Central memory CD4-positive, alpha-beta T cell (primary cell): ENCODE measurements around the gene PDCD11.
"Not testable (repeated sequence)": the region's sequence is repeated elsewhere in the genome, so short reads cannot be mapped to it uniquely, and the experiment has no call there.

Source experiments
- DNase-seq: peaks from one replicate; pipeline ENCODE4 v3.0.0; 2022
- total RNA-seq, 3 experiments: gene quantifications; one replicate each; lab custom pipeline; 2026; lab: John Stamatoyannopoulos, UW

PDCD11 gene
- 91.6 to 416 (median 127) reads per million in 3 experiments for total RNA-seq

GRCh38 chr10:103396067-103396788 lies at the start of gene PDCD11, which contains the start of gene ATP5MK:
Gene PDCD11 (plus strand): TSS chr10:103396626. CDS start chr10:103398427, 1,801 bp downstream.
Gene ATP5MK (minus strand): TSS chr10:103396475. CDS start chr10:103392457, 4,018 bp downstream.
- peak; percentile 91 for DNase-seq

- DNase-seq, result no peak
Measured at GRCh38 chr10:103350175-103350516, 46.3 kb upstream of the PDCD11 start.

- peak; percentile 56 for DNase-seq
Measured at GRCh38 chr10:103350517-103351260, 45.7 kb upstream of the PDCD11 start, which contains the start of gene PCGF6. Gene PCGF6 (minus strand): TSS chr10:103351140. CDS start chr10:103351066, 74 bp downstream.

GRCh38 chr10:103353281-103353680 lies 43.1 kb upstream of the PDCD11 start:
- DNase-seq, result no peak

DNA sequence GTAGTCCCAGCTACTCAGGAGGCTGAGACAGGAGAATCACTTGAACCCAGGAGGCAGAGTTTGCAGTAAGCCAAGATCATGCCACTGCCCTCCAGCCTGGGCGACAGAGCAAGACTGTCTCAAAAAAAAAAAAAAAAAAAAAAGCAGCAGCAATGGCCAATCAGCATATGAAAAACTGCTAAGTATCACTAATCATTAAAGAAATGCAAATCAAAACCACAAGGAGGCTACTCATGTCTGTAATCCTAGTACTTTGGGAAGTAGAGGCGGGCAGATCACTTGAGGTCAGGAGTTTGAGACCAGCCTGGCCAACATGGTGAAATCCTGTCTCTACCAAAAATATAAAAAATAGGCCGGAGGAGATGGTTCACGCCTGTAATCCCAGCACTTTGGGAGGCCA lies 41.9 kb upstream of the PDCD11 start:
- not testable (repeated sequence) for DNase-seq

DNA sequence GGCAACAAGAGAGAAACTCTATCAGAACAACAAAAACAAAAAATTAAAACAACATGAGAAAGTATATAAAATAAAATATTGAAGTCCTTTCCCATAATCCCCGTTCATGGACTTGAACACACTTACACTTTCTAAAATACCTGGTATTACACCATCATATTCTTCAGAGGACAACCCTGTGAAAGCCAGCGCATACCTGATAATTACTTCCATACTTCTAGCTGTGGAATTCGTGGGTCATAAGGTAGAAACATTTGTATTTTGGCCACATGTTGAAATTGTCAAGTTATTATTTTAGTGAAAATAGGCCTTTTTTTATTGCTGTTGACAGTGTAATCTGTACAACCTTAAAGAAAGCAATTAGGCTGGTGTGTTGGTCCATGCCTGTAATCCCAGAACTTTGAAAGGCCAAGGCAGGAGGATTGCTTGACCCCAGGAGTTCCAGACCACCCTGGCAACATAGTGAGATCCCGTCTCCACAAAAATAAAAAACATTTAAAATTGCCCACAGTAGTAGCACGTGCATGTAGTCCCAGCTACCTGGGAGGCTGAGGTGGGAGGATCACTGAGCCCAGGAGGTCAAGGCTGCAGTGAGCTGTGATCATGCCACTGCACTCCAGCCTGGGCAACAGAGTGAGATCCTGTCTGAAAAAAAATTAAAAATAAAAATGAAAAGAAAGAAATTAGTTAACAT lies 40.4 kb upstream of the PDCD11 start:
- DNase-seq, result no peak

DNA sequence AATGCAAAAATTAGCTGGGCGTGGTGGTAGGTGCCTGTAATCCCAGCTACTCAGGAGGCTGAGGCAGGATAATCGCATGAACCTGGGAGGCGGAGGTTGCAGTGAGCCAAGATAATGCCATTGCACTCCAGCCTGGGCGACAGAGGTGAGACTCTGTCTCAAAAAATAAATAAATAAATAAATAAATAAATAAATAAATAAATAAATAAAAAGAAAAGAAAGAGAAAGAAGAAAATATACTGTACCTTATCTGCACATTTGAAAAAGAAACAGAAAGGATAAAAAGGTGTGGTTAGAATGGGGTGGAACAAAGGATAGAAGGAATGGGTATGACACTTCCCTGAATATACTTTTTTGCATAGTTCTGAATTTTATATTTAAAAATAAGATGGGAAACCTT lies 36.9 kb upstream of the PDCD11 start:
- not testable (repeated sequence) for DNase-seq

DNA sequence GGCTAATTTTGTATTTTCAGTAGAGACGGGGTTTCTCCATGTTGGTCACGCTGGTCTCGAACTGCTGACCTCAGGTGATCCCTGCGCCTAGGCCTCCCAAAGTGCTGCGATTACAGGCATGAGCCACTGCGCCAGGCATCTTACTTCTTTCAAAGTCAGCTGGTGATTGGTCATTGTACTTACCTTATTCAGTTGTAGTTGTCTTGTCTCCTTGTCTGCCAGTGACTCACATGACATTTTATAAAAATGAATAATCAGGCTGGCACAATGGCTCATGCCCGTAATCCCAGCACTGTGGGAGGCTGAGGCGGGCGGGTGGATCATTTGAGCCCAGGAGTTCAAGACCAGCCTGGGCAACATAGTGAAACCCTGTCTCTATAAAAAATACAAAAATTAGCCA lies 35.6 kb upstream of the PDCD11 start:
- not testable (repeated sequence) for DNase-seq

- DNase-seq, result no peak
Measured at GRCh38 chr10:103367379-103367781, 29.0 kb upstream of the PDCD11 start.

- peak; percentile 91 for DNase-seq
Measured at GRCh38 chr10:103367782-103368518, 28.5 kb upstream of the PDCD11 start, which contains the start of gene TAF5. Gene TAF5 (plus strand): TSS chr10:103367976. CDS start chr10:103367990, 14 bp downstream.

DNA sequence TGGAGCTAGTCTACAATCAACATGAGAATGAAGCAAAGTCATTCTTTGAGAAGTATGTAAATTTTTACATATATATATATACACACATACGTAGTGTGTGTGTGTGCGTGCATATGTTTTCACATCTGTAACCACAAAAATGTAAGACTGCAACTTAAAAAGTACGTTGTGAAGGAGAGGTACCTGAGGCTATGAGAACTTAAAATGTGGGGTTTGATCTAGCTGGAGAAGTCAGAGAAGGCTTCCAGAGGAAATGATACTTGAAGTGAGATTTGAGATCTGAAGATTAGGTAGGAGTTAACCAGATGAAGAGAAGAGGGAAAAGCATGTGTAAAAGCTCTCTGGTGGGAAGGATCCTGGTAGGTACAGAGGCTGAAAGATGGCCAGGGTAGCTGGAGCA lies 22.9 kb upstream of the PDCD11 start:
- DNase-seq, result no peak

- no peak for DNase-seq
Measured at GRCh38 chr10:103374263-103374662, 22.2 kb upstream of the PDCD11 start.

DNA sequence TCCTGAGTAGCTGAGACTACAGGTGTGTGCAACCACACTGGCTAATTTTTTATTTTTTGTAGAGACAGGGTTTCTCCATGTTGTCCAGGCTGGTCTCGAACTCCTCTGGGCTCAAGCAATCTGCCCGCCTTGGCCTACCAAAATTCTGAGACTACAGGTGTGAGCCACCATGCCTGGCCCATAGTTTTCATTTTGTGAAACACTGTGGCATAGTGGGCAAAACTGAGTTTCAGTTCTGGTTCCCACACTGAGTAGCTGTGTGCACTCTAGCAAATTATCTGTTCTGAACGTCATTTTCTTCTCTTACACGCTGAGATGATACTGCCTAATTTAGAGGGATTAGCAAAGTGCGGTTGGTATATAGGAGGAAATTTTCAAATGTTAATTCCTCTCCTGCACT lies 13.7 kb upstream of the PDCD11 start:
- no peak for DNase-seq

DNA sequence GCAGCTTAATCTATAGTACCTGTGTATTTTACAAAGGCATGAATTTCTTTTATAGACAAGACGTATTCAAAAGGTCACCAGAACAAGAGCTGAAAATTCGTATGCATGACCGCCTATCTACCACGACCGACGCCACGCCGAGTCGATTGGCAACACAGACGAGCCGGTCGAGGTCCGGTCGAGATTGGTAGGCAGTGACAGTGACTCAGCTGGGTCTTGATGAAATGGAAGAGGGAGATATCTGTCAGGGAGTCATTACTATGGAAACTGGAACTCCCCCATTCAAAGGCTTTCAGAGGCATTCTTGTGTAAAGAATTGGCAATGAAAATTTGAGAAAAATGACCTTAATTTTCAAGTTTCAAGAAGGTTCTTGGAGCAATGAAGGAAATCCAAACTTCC lies 2.2 kb upstream of the PDCD11 start:
- no peak for DNase-seq

DNA sequence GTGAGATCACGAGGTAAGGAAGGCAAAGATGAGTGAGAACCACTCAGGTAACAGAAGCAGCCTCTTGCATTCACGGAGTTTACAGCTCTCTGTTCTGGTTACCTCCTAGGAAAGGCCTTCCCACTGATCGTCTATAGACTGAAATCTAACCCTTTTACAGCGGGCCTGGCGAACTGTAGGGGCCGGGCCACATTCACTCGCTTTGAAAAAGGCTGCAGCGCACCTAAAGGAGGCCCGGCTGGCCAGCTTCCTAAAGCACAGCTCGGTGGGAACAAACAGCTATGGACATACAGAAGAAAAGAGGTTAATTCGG lies 716 bp upstream of the PDCD11 start:
- no peak for DNase-seq

DNA sequence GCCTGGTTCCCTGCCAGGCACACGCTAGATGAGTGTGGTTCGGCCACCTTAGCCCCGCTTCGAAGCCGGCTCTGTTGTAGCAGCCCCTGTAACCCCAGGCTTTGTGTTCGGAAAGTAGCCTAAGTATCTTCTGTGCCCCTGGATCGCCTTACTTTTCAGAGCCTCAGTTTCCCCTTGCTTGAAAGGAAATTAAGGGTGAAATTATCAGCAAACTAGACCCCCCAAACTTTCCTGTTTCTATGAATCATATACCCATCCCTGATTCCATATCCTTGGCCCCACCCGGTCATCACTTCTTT lies 312 bp downstream of the PDCD11 start:
- DNase-seq, result no peak

DNA sequence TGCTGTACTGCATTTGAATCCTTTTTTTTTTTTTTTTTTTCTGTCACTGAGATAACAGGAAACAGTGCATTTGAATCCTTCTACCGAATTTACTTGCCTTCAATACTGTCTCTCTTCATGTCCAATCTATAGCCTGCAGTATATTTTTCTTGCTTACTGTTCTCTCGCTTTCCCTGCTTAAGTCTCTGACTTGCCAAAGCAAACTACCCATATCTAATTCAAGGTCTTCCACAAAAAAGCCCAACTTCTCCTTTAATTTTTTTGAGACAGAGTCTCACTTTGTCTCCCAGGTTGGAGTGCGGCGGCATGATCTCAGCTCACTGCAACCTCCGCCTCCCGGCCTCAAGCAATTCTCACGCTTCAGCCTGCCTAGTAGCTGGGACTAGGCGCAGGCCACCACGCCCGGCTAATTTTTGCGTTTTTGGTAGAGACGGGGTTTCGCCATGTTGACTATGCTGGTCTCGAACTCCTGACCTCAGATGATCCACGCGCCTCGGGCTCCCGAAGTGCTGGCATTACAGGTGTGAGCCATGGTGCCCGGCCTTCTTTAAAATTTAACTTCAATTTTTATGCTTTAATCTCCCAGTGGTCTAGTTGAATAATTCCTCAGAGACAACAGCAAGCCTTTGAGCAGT lies 882 bp downstream of the PDCD11 start:
- DNase-seq, result no peak

- no peak for DNase-seq
Measured at GRCh38 chr10:103413564-103413963, 17.1 kb downstream of the PDCD11 start.

DNA sequence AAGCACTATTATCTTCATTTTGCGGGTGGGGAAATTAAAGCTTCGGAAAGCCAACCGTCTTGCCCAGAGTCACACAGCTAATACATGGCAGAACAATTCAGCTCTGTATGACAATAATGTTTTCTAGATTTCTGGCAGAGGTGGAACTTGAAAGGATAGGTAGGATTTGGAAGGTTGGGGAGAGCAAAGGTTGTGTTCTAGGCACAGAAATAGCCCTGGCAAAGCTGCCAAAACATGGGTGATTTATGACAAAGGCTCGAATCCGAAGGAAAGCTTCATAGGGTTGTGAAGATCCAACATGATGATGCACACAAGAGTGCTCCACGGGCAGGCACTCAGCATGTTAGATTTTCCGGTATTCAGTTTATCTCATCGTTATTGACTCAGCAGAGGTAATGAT lies 19.2 kb downstream of the PDCD11 start:
- DNase-seq, result no peak

GRCh38 chr10:103416436-103417147 lies 20.2 kb downstream of the PDCD11 start:
- DNase-seq, result peak; percentile 44

GRCh38 chr10:103417148-103417469 lies 20.7 kb downstream of the PDCD11 start:
- not testable (repeated sequence) for DNase-seq

- DNase-seq, result no peak
Measured at GRCh38 chr10:103417601-103418000, 21.2 kb downstream of the PDCD11 start.
